ENCODE data around the gene CHTOP. TPM values are rescaled to one million over a fixed set of nuclear protein-coding genes. Genes with fewer than 3 reads are reported as not detected.

CHTOP gene
- total and polyA plus RNA-seq, 2 of the 8 experiments (the other 6 are each of a cell fraction or from before 2014, with no cell fraction given), result 84.6 to 104 TPM

- FAIRE-seq, result no peak
- Histone ChIP-seq H3K23ac (ENCODE audit: insufficient read length) (no peak within 1 kb of the TSS), H4K5ac (ENCODE audit: insufficient read length, low read depth, low read length) (no peak within 1 kb of the TSS), H2BK5ac (ENCODE audit: low read depth, low read length) (peak within 1 kb of the TSS; percentile 79; the same call in 1 of the 2 replicates), H3K9me3 (ENCODE audit: insufficient read depth in 2 of 2, low read depth in 1 of 2, low read length in 1 of 2) (no peaks in the 10 kb centered on the region), H3K9ac (replicated peaks in 1 of 4; ENCODE audit: extremely low read depth in 1 of 4, low read depth in 3 of 4, low read length in 3 of 4) (no peak within 1 kb of the TSS), H3K56ac (replicated peaks; ENCODE audit: insufficient read length, low read depth, low read length) (no peak within 1 kb of the TSS), H4K20me1 (replicated peaks in 1 of 2; ENCODE audit: control insufficient read depth in 1 of 2, insufficient read depth in 2 of 2, low read length in 2 of 2) (no peaks in the 10 kb centered on the region), H3K4me1 (replicated peaks in 1 of 4; ENCODE audit: control insufficient read depth in 3 of 4, insufficient read depth in 4 of 4, low read length in 3 of 4) (peaks cover 0 to 35% (median 25%) of the 10 kb centered on the region in 4 experiments; a peak in 6 of 7 replicates), H2BK15ac (ENCODE audit: low read length) (peak within 1 kb of the TSS; percentile 96; the same call in 1 of the 2 replicates), H3K36me3 (ENCODE audit: control insufficient read depth in 2 of 4, insufficient read depth in 4 of 4, low read length in 3 of 4) (no peaks in the 10 kb centered on the region), H2AK5ac (ENCODE audit: low read depth, low read length) (no peak within 1 kb of the TSS), H3K18ac (ENCODE audit: extremely low read depth, low read length) (peak within 1 kb of the TSS; percentile 75), H3K27me3 (replicated peaks in 1 of 4; ENCODE audit: control insufficient read depth in 3 of 4, extremely low read depth in 1 of 4, insufficient read depth in 3 of 4, low read length in 3 of 4) (no peaks in the 10 kb centered on the region; a peak in 1 of 7 replicates), H4K91ac (replicated peaks; ENCODE audit: insufficient read length, low read length) (peak within 1 kb of the TSS; percentile 64), H2BK20ac (ENCODE audit: low read length) (peak within 1 kb of the TSS; percentile 48; the same call in 1 of the 2 replicates), H3K4ac (replicated peaks; ENCODE audit: insufficient read length, low read depth, low read length) (no peak within 1 kb of the TSS), H3K23me2 (ENCODE audit: low read depth, low read length) (peaks cover 3% of the 10 kb centered on the region), H4K8ac (ENCODE audit: extremely low read depth, insufficient read depth, low read length) (peak within 1 kb of the TSS; percentile 75; the same call in 1 of the 2 replicates), H3K27ac (ENCODE audit: low read depth, low read length) (no peak within 1 kb of the TSS), H3K4me3 (ENCODE audit: extremely low read depth in 1 of 4, insufficient read depth in 2 of 4, low read depth in 3 of 4, low read length in 4 of 4) (peak within 1 kb of the TSS in 2 of 4 experiments; percentile 10 to 51; a peak in 6 of 8 replicates), H2BK120ac (replicated peaks; ENCODE audit: low read depth, low read length) (no peak within 1 kb of the TSS), H2BK12ac (ENCODE audit: low read depth, low read length) (peak within 1 kb of the TSS; percentile 84; the same call in 1 of the 2 replicates), H3K4me2 (ENCODE audit: insufficient read depth in 1 of 2, low read depth in 2 of 2, low read length in 2 of 2) (peak within 1 kb of the TSS; percentile 59 to 77), H3K79me1 (ENCODE audit: low read depth, low read length) (no peaks in the 10 kb centered on the region), H3K14ac (ENCODE audit: insufficient read length) (no peak within 1 kb of the TSS), H3K79me2 (ENCODE audit: control insufficient read depth in 1 of 2, insufficient read depth in 2 of 2, low read length in 2 of 2) (no peaks in the 10 kb centered on the region), H2AFZ (ENCODE audit: low read length) (peak within 1 kb of the TSS; percentile 49; the same call in 1 of the 2 replicates)
- 20% methylated on average over 7 of the region's 9 CpGs; no CpG with 5 or more reads in 1 of the 2 experiments for WGBS, 2 experiments (ENCODE audit: extremely low coverage in 1 of 2, insufficient coverage in 1 of 2, insufficient read length in 1 of 2, insufficient replicate concordance in 2 of 2, low coverage in 1 of 2, low lambda C conversion rate in 2 of 2, missing lambda C conversion rate in 1 of 2)
- peak in 1 of 2 experiments; percentile 75 for DNase-seq (ENCODE audit: low read depth in 1 of 2, low spot score in 2 of 2)
- TF ChIP-seq CTBP2 (IDR thresholded peaks at IDR 0.05; ENCODE audit: borderline replicate concordance, insufficient read depth, insufficient read length, low read length) (peak; percentile 85), SIX5 (IDR thresholded peaks at IDR 0.05; ENCODE audit: low read depth, low read length) (no peak)
- ChIA-PET CTCF (ENCODE audit: partially characterized antibody) (interaction anchor here (1.4 to 15.9 kb wide), 8 partner anchors 10 to 102 kb away, joined by 4 to 224 read pairs (median 50); partner anchors contain the start of genes S100A1, S100A13 and S100A6), POLR2A (ENCODE audit: partially characterized antibody) (interaction anchor here (1.0 to 15.3 kb wide), 11 partner anchors 14 to 378 kb away, joined by 3 to 261 read pairs (median 4); partner anchors contain the start of genes CHTOP, RPS27, S100A1 and S100A13)
These were observed 21.0 kb upstream of the CHTOP start, which contains the start of gene S100A16 for GRCh38 chr1:153612755-153613331. TSS of gene S100A16 (minus strand) at chr1:153613137. CDS start at chr1:153608151, 4,986 bp downstream.
